Measurements from ENCODE around the gene FAM78B.

Gene FAM78B

GRCh38 chr1:166082601-166083000, 84.2 kb downstream of the FAM78B start:
- Histone ChIP-seq H3K27me3 (ENCODE audit: control insufficient read depth in 3 of 3, insufficient read depth in 3 of 3, low read depth in 1 of 3, low read length in 3 of 3) (no peaks in the 10 kb centered on the region), H4K91ac (ENCODE audit: low read depth, low read length, poor library complexity) (no peak overlapping the region), H3K9ac (ENCODE audit: low read depth, low read length, poor library complexity) (no peak overlapping the region), H3K36me3 (replicated peaks in 1 of 2; ENCODE audit: control insufficient read depth in 2 of 2, insufficient read depth in 2 of 2, low read length in 2 of 2) (no peaks in the 10 kb centered on the region), H3K4me1 (ENCODE audit: control insufficient read depth in 2 of 2, insufficient read depth in 1 of 2, low read depth in 1 of 2, low read length in 2 of 2) (peaks cover 0 to 1% of the 10 kb centered on the region in 2 donors), H3K18ac (ENCODE audit: low read length) (no peak overlapping the region), H3K4ac (ENCODE audit: low read length) (no peak overlapping the region), H2BK5ac (ENCODE audit: low read length) (no peak overlapping the region), H3K14ac (ENCODE audit: low read length) (no peak overlapping the region), H3K4me2 (ENCODE audit: insufficient read depth, low read length, poor library complexity, severe bottlenecking) (no peak overlapping the region), H3K23ac (ENCODE audit: low read depth, low read length, poor library complexity) (no peak overlapping the region), H3K4me3 (ENCODE audit: low read length in 2 of 2) (no peak overlapping the region), H2BK120ac (ENCODE audit: low read depth, low read length) (no peak overlapping the region), H2BK15ac (ENCODE audit: low read length) (no peak overlapping the region), H4K8ac (ENCODE audit: low read depth, low read length) (no peak overlapping the region), H2AK5ac (ENCODE audit: low read depth, low read length) (no peak overlapping the region), H2BK12ac (ENCODE audit: low read length) (no peak overlapping the region), H3K79me1 (ENCODE audit: low read depth, low read length) (no peaks in the 10 kb centered on the region), H3K27ac (replicated peaks; ENCODE audit: low read length) (no peak overlapping the region), H2AFZ (ENCODE audit: low read length) (no peak overlapping the region), H3K9me3 (replicated peaks in 1 of 2; ENCODE audit: control insufficient read depth in 2 of 2, insufficient read depth in 1 of 2, low read depth in 1 of 2, low read length in 2 of 2) (no peaks in the 10 kb centered on the region)
- WGBS, 2 donors (ENCODE audit: extremely low coverage in 2 of 2, insufficient read length in 2 of 2, insufficient replicate concordance in 1 of 2): no CpG with 5 or more reads among the region's 5 CpGs
- no peak for DNase-seq (ENCODE audit: low spot score)

- Histone ChIP-seq H3K4me2 (ENCODE audit: insufficient read depth, low read length, poor library complexity, severe bottlenecking) (no peak overlapping the region), H2BK12ac (ENCODE audit: low read length) (no peak overlapping the region), H3K27ac (replicated peaks; ENCODE audit: low read length) (no peak overlapping the region), H3K36me3 (replicated peaks in 1 of 2; ENCODE audit: control insufficient read depth in 2 of 2, insufficient read depth in 2 of 2, low read length in 2 of 2) (no peaks in the 10 kb centered on the region), H3K18ac (ENCODE audit: low read length) (no peak overlapping the region), H2BK120ac (ENCODE audit: low read depth, low read length) (no peak overlapping the region), H3K23ac (ENCODE audit: low read depth, low read length, poor library complexity) (no peak overlapping the region), H4K91ac (ENCODE audit: low read depth, low read length, poor library complexity) (no peak overlapping the region), H2BK5ac (ENCODE audit: low read length) (no peak overlapping the region), H3K4me1 (ENCODE audit: control insufficient read depth in 2 of 2, insufficient read depth in 1 of 2, low read depth in 1 of 2, low read length in 2 of 2) (peaks cover 0 to 1% of the 10 kb centered on the region in 2 donors), H2AK5ac (ENCODE audit: low read depth, low read length) (no peak overlapping the region), H3K27me3 (ENCODE audit: control insufficient read depth in 3 of 3, insufficient read depth in 3 of 3, low read depth in 1 of 3, low read length in 3 of 3) (no peaks in the 10 kb centered on the region), H2BK15ac (ENCODE audit: low read length) (no peak overlapping the region), H4K8ac (ENCODE audit: low read depth, low read length) (no peak overlapping the region), H2AFZ (ENCODE audit: low read length) (no peak overlapping the region), H3K79me1 (ENCODE audit: low read depth, low read length) (no peaks in the 10 kb centered on the region), H3K9ac (ENCODE audit: low read depth, low read length, poor library complexity) (no peak overlapping the region), H3K14ac (ENCODE audit: low read length) (no peak overlapping the region), H3K4ac (ENCODE audit: low read length) (no peak overlapping the region), H3K4me3 (ENCODE audit: low read length in 2 of 2) (no peak overlapping the region), H3K9me3 (replicated peaks in 1 of 2; ENCODE audit: control insufficient read depth in 2 of 2, insufficient read depth in 1 of 2, low read depth in 1 of 2, low read length in 2 of 2) (no peaks in the 10 kb centered on the region)
- DNase-seq (ENCODE audit: low spot score): no peak
- no CpG with 5 or more reads among the region's 14 CpGs for WGBS, 2 donors (ENCODE audit: extremely low coverage in 2 of 2, insufficient read length in 2 of 2, insufficient replicate concordance in 1 of 2)
Measured at GRCh38 chr1:166080967-166081870, 85.6 kb downstream of the FAM78B start.

- Histone ChIP-seq H2BK12ac (ENCODE audit: low read length) (no peak overlapping the region), H3K9ac (ENCODE audit: low read depth, low read length, poor library complexity) (no peak overlapping the region), H4K91ac (ENCODE audit: low read depth, low read length, poor library complexity) (no peak overlapping the region), H2AK5ac (ENCODE audit: low read depth, low read length) (no peak overlapping the region), H3K79me1 (ENCODE audit: low read depth, low read length) (no peaks in the 10 kb centered on the region), H3K4me1 (ENCODE audit: control insufficient read depth in 2 of 2, insufficient read depth in 1 of 2, low read depth in 1 of 2, low read length in 2 of 2) (peaks cover 0 to 1% of the 10 kb centered on the region in 2 donors), H3K4me3 (ENCODE audit: low read length in 2 of 2) (no peak overlapping the region), H3K27ac (replicated peaks; ENCODE audit: low read length) (no peak overlapping the region), H3K18ac (ENCODE audit: low read length) (no peak overlapping the region), H2BK5ac (ENCODE audit: low read length) (no peak overlapping the region), H3K36me3 (replicated peaks in 1 of 2; ENCODE audit: control insufficient read depth in 2 of 2, insufficient read depth in 2 of 2, low read length in 2 of 2) (no peaks in the 10 kb centered on the region), H3K14ac (ENCODE audit: low read length) (no peak overlapping the region), H2BK15ac (ENCODE audit: low read length) (no peak overlapping the region), H2AFZ (ENCODE audit: low read length) (no peak overlapping the region), H3K4me2 (ENCODE audit: insufficient read depth, low read length, poor library complexity, severe bottlenecking) (no peak overlapping the region), H3K27me3 (ENCODE audit: control insufficient read depth in 3 of 3, insufficient read depth in 3 of 3, low read depth in 1 of 3, low read length in 3 of 3) (no peaks in the 10 kb centered on the region), H3K9me3 (replicated peaks in 1 of 2; ENCODE audit: control insufficient read depth in 2 of 2, insufficient read depth in 1 of 2, low read depth in 1 of 2, low read length in 2 of 2) (no peaks in the 10 kb centered on the region), H2BK120ac (ENCODE audit: low read depth, low read length) (no peak overlapping the region), H4K8ac (ENCODE audit: low read depth, low read length) (no peak overlapping the region), H3K4ac (ENCODE audit: low read length) (no peak overlapping the region), H3K23ac (ENCODE audit: low read depth, low read length, poor library complexity) (no peak overlapping the region)
- no peak for DNase-seq (ENCODE audit: low spot score)
- no CpG with 5 or more reads among the region's 9 CpGs for WGBS, 2 donors (ENCODE audit: extremely low coverage in 2 of 2, insufficient read length in 2 of 2, insufficient replicate concordance in 1 of 2)
Measured at GRCh38 chr1:166080277-166080966, 86.4 kb downstream of the FAM78B start.

- H3K4me1 ChIP-seq (ENCODE audit: control insufficient read depth in 2 of 2, insufficient read depth in 1 of 2, low read depth in 1 of 2, low read length in 2 of 2): peaks cover 0 to 1% of the 10 kb centered on the region in 2 donors
- no peak overlapping the region for H2BK12ac ChIP-seq (ENCODE audit: low read length)
- no peak overlapping the region for H3K4me2 ChIP-seq (ENCODE audit: insufficient read depth, low read length, poor library complexity, severe bottlenecking)
- WGBS, 2 donors (ENCODE audit: extremely low coverage in 2 of 2, insufficient read length in 2 of 2, insufficient replicate concordance in 1 of 2): no CpG with 5 or more reads among the region's 2 CpGs
- no peak overlapping the region for H4K8ac ChIP-seq (ENCODE audit: low read depth, low read length)
- H4K91ac ChIP-seq (ENCODE audit: low read depth, low read length, poor library complexity): no peak overlapping the region
- H3K36me3 ChIP-seq (replicated peaks in 1 of 2; ENCODE audit: control insufficient read depth in 2 of 2, insufficient read depth in 2 of 2, low read length in 2 of 2): no peaks in the 10 kb centered on the region
- no peak overlapping the region for H2BK120ac ChIP-seq (ENCODE audit: low read depth, low read length)
- no peaks in the 10 kb centered on the region for H3K9me3 ChIP-seq (replicated peaks in 1 of 2; ENCODE audit: control insufficient read depth in 2 of 2, insufficient read depth in 1 of 2, low read depth in 1 of 2, low read length in 2 of 2)
- H3K4me3 ChIP-seq (ENCODE audit: low read length in 2 of 2): no peak overlapping the region
- H3K18ac ChIP-seq (ENCODE audit: low read length): no peak overlapping the region
- no peak overlapping the region for H3K4ac ChIP-seq (ENCODE audit: low read length)
- H3K27ac ChIP-seq (replicated peaks; ENCODE audit: low read length): no peak overlapping the region
- no peak overlapping the region for H3K23ac ChIP-seq (ENCODE audit: low read depth, low read length, poor library complexity)
- H3K27me3 ChIP-seq (ENCODE audit: control insufficient read depth in 3 of 3, insufficient read depth in 3 of 3, low read depth in 1 of 3, low read length in 3 of 3): no peaks in the 10 kb centered on the region
- no peaks in the 10 kb centered on the region for H3K79me1 ChIP-seq (ENCODE audit: low read depth, low read length)
- H3K14ac ChIP-seq (ENCODE audit: low read length): no peak overlapping the region
- no peak overlapping the region for H2AK5ac ChIP-seq (ENCODE audit: low read depth, low read length)
- H2AFZ ChIP-seq (ENCODE audit: low read length): no peak overlapping the region
- H3K9ac ChIP-seq (ENCODE audit: low read depth, low read length, poor library complexity): no peak overlapping the region
- no peak for DNase-seq (ENCODE audit: low spot score)
- no peak overlapping the region for H2BK5ac ChIP-seq (ENCODE audit: low read length)
- H2BK15ac ChIP-seq (ENCODE audit: low read length): no peak overlapping the region
Measured at GRCh38 chr1:166079276-166079675, 87.5 kb downstream of the FAM78B start.

Measured in neuronal stem cell (in vitro differentiated cells).